ENCODE results near the gene FOXO6.
"Not testable (repeated sequence)": the region's sequence is repeated elsewhere in the genome, so short reads cannot be mapped to it uniquely, and the experiment has no call there.

The FOXO6 gene

GRCh38 chr1:41329662-41330587, 31.3 kb upstream of the FOXO6 start:
- no peak for DNase-seq

- DNase-seq, result no peak
Observed at GRCh38 chr1:41330588-41331545, 30.4 kb upstream of the FOXO6 start.

GRCh38 chr1:41331546-41331917, 29.7 kb upstream of the FOXO6 start:
- no peak for DNase-seq

- DNase-seq, result not testable (repeated sequence)
Observed at GRCh38 chr1:41332161-41332560, 29.1 kb upstream of the FOXO6 start.

GRCh38 chr1:41333146-41333784, 28.0 kb upstream of the FOXO6 start:
- DNase-seq, result peak in 1 of 2 donors; percentile 11

GRCh38 chr1:41338820-41339219, 22.4 kb upstream of the FOXO6 start:
- DNase-seq, result no peak

GRCh38 chr1:41340655-41341364, 20.4 kb upstream of the FOXO6 start:
- no peak for DNase-seq

- DNase-seq, result no peak
Observed at GRCh38 chr1:41341365-41341683, 19.9 kb upstream of the FOXO6 start.

- DNase-seq, result no peak
Observed at GRCh38 chr1:41341772-41342562, 19.3 kb upstream of the FOXO6 start.

- no peak for DNase-seq
Observed at GRCh38 chr1:41342774-41343355, 18.4 kb upstream of the FOXO6 start.

GRCh38 chr1:41343790-41344699, 17.2 kb upstream of the FOXO6 start:
- no peak for DNase-seq

GRCh38 chr1:41344708-41345159, 16.5 kb upstream of the FOXO6 start:
- no peak for DNase-seq

- DNase-seq, result no peak
Observed at GRCh38 chr1:41345434-41346075, 15.7 kb upstream of the FOXO6 start.

- no peak for DNase-seq
Observed at GRCh38 chr1:41347276-41347675, 14.0 kb upstream of the FOXO6 start.

GRCh38 chr1:41348394-41348793, 12.8 kb upstream of the FOXO6 start:
- no peak for DNase-seq

- DNase-seq, result no peak
Observed at GRCh38 chr1:41349361-41350054, 11.7 kb upstream of the FOXO6 start.

GRCh38 chr1:41350055-41350378, 11.2 kb upstream of the FOXO6 start:
- no peak for DNase-seq

- no peak for DNase-seq
Observed at GRCh38 chr1:41351262-41352151, 9.7 kb upstream of the FOXO6 start.

Measured in stimulated activated CD4-positive, alpha-beta T cell treated with anti-CD3 and anti-CD28 coated beads, Interleukin-2, amount 100 ng/mL, for 48 hours (primary cell).